GM10266 (cell line): ENCODE measurements around the gene TRAPPC2B.

ENCODE experiments used
- DNase-seq: peaks from one replicate; pipeline ENCODE4 v3.0.0; 2012; ENCODE audit errors: extremely low spot score
- CTCF ChIP-seq: IDR thresholded peaks from 2 replicates; pipeline ENCODE4 v1.5.1; 2012; ENCODE audit warnings: mild to moderate bottlenecking, low read depth; ENCODE audit not compliant: control insufficient read depth, insufficient read depth; ENCODE audit errors: missing control alignments

TRAPPC2B gene

GRCh38 chr19:57321751-57322150, 41.6 kb upstream of the TRAPPC2B start:
- TF ChIP-seq CTCF, result no peak
- DNase-seq, result no peak

GRCh38 chr19:57324992-57325391, 38.4 kb upstream of the TRAPPC2B start:
- TF ChIP-seq CTCF, result no peak
- no peak for DNase-seq

- no peak for TF ChIP-seq CTCF
- DNase-seq, result no peak
Observed at GRCh38 chr19:57327993-57328392, 35.4 kb upstream of the TRAPPC2B start.

- TF ChIP-seq CTCF, result no peak
- DNase-seq, result no peak
Observed at GRCh38 chr19:57334191-57334590, 29.2 kb upstream of the TRAPPC2B start.

GRCh38 chr19:57338877-57339276, 24.5 kb upstream of the TRAPPC2B start:
- no peak for DNase-seq
- no peak for TF ChIP-seq CTCF

GRCh38 chr19:57342582-57342981, 20.8 kb upstream of the TRAPPC2B start:
- TF ChIP-seq CTCF, result no peak
- DNase-seq, result no peak

- no peak for DNase-seq
Observed at GRCh38 chr19:57348136-57348535, 15.2 kb upstream of the TRAPPC2B start.

More at GRCh38 chr19:57348136-57348535, 15.2 kb upstream of the TRAPPC2B start:
- TF ChIP-seq CTCF, result no peak
